Muscle layer of duodenum (tissue), 2 donors: ENCODE results near the gene SRSF3.
"Not testable (repeated sequence)": the region's sequence is repeated elsewhere in the genome, so short reads cannot be mapped to it uniquely, and the experiment has no call there.

Source experiments
- H3K27ac ChIP-seq: one replicate; pipeline ENCODE4 v1.7.0; 2013; ENCODE audit warnings: mild to moderate bottlenecking, low read length
- H3K27me3 ChIP-seq: one replicate; pipeline ENCODE4 v1.7.0; 2013; ENCODE audit warnings: low read depth, mild to moderate bottlenecking, control low read depth, low read length
- H3K36me3 ChIP-seq, 2 donors: one replicate each; pipeline ENCODE4 v1.7.0; 2013; ENCODE audit warnings: low read length in 2 of 2, control low read depth in 1 of 2, mild to moderate bottlenecking in 1 of 2; ENCODE audit not compliant: insufficient read depth in 2 of 2, control insufficient read depth in 1 of 2
- H3K4me1 ChIP-seq, 2 donors: one replicate each; pipeline ENCODE4 v1.7.0; 2013; ENCODE audit warnings: low read length in 2 of 2, mild to moderate bottlenecking in 2 of 2, control low read depth in 1 of 2, moderate library complexity in 1 of 2; ENCODE audit not compliant: insufficient read depth in 2 of 2, control insufficient read depth in 1 of 2
- H3K4me3 ChIP-seq, 2 donors: one replicate each; pipeline ENCODE4 v1.7.0; 2013; ENCODE audit warnings: low read length in 2 of 2, low read depth in 1 of 2, mild to moderate bottlenecking in 1 of 2
- H3K9me3 ChIP-seq, 2 donors: one replicate each; pipeline ENCODE4 v1.7.0; 2013; ENCODE audit warnings: low read length in 2 of 2, control low read depth in 1 of 2, mild to moderate bottlenecking in 1 of 2; ENCODE audit not compliant: control insufficient read depth in 1 of 2
- donor health status: healthy.

Gene SRSF3

GRCh38 chr6:36598739-36599318 is 4.7 kb downstream of the SRSF3 start:
- Histone ChIP-seq H3K4me1 (peaks cover 4 to 69% of the 10 kb centered on the region in 2 donors), H3K9me3 (no peaks in the 10 kb centered on the region), H3K27me3 (no peaks in the 10 kb centered on the region), H3K4me3 (peak overlapping the region; percentile 95 to 99), H3K36me3 (peaks cover 51 to 75% of the 10 kb centered on the region in 2 donors), H3K27ac (peak overlapping the region; percentile 25)

DNA sequence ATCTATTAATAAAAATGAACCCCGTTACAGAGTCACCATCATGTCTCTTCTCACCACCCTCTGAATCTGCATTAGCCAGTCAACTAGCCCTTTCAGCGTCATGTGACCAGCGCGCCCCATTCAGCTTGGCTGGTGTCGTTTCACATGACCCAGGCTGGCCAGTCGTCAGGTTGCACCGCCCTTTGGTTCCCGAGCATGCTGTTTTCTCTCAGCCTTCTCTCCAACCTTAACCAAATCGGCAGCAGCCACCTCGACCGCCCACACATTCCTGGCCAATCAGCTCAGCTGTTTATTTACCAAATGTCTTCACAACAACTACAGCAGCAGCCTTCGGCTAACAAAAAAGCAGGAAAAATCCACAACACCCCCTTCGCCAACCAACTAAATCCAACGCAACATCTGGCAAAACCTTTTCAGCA is 5.6 kb downstream of the SRSF3 start:
- peaks cover 7 to 78% of the 10 kb centered on the region in 2 donors for H3K4me1 ChIP-seq
- H3K9me3 ChIP-seq = no peaks in the 10 kb centered on the region
- H3K36me3 ChIP-seq = peaks cover 61 to 79% of the 10 kb centered on the region in 2 donors
- no peak overlapping the region for H3K27ac ChIP-seq
- no peaks in the 10 kb centered on the region for H3K27me3 ChIP-seq
- H3K4me3 ChIP-seq = peak overlapping the region; percentile 95 to 99

DNA sequence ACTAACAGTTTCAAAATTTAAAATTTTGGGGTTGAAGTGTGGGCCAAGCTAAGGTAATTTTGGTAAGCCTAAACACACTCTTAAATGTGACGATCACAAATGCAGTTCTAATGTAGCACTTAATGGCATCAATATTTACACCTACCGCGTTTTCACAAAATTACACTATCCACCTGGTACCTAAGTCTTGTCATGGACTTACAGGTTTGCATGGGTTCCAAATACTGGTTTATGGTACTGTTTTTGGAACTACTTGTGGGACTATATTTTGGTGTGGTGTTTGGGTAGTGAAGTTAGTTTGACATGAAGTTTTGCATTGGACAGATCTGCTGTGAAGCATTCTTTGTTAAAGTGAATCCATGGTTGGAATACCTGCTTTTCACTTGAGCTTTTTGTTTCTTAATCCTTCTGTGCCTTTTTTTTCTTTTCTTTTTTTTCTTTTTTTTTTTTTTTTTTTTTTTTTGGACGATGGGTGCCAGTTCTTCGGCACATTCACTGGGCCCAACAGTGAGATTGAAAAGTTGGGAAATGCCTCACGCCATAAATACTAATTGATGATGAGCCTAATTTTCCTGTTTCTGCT is 6.5 kb downstream of the SRSF3 start:
- Histone ChIP-seq H3K27me3 (no peaks in the 10 kb centered on the region), H3K4me1 (peaks cover 10 to 86% of the 10 kb centered on the region in 2 donors), H3K9me3 (no peaks in the 10 kb centered on the region), H3K4me3 (peak overlapping the region; percentile 95 to 99), H3K27ac (no peak overlapping the region), H3K36me3 (peaks cover 68 to 86% of the 10 kb centered on the region in 2 donors)

DNA sequence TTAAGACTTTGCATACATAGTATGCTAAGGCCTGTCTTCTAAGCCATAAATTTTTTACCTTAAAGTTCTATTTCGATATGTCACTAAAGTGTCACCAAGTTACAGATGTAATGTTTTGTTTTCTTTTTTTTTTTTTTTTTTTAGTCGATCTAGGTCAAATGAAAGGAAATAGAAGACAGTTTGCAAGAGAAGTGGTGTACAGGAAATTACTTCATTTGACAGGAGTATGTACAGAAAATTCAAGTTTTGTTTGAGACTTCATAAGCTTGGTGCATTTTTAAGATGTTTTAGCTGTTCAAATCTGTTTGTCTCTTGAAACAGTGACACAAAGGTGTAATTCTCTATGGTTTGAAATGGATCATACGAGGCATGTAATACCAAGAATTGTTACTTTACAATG is 7.7 kb downstream of the SRSF3 start:
- H3K27ac ChIP-seq, H3K27me3 ChIP-seq, H3K9me3 ChIP-seq, H3K4me3 ChIP-seq: not testable (repeated sequence)
- Histone ChIP-seq H3K4me1 (peaks cover 12 to 95% of the 10 kb centered on the region in 2 donors), H3K36me3 (peaks cover 73 to 94% of the 10 kb centered on the region in 2 donors)

- Histone ChIP-seq H3K36me3 (peaks cover 81 to 93% of the 10 kb centered on the region in 2 donors), H3K4me1 (peaks cover 18 to 95% of the 10 kb centered on the region in 2 donors), H3K27me3 (no peaks in the 10 kb centered on the region), H3K27ac (no peak overlapping the region), H3K4me3 (no peak overlapping the region), H3K9me3 (no peaks in the 10 kb centered on the region)
Observed at GRCh38 chr6:36603222-36604089, 9.3 kb downstream of the SRSF3 start.

GRCh38 chr6:36604090-36605060 is 10.2 kb downstream of the SRSF3 start:
- Histone ChIP-seq H3K4me1 (peaks cover 21 to 92% of the 10 kb centered on the region in 2 donors), H3K36me3 (peaks cover 80 to 86% of the 10 kb centered on the region in 2 donors), H3K27ac (no peak overlapping the region), H3K9me3 (no peaks in the 10 kb centered on the region), H3K4me3 (no peak overlapping the region), H3K27me3 (no peaks in the 10 kb centered on the region)

DNA sequence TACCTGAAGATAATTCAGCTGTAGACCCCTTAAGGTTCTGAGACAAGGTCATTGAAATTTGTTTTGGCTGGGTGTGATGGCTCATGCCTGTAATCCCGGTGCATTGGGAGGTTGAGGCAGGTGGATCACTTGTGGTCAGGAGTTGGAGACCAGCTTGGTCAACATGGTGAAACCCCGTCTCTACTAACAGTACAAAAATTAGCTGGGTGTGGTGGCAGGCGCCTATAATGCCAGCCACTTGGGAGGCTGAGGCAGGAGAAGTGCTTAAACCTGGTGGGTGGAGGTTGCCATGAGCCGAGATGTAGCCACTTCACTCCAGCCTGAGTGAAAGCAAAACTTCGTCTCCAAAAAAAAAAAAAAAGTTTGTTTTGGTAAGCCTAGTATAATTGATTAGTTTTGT is 11.0 kb downstream of the SRSF3 start:
- peaks cover 73 to 84% of the 10 kb centered on the region in 2 donors for H3K36me3 ChIP-seq
- no peak overlapping the region for H3K27ac ChIP-seq
- H3K27me3 ChIP-seq = no peaks in the 10 kb centered on the region
- H3K9me3 ChIP-seq = no peaks in the 10 kb centered on the region
- H3K4me1 ChIP-seq = peaks cover 21 to 87% of the 10 kb centered on the region in 2 donors
- H3K4me3 ChIP-seq = no peak overlapping the region

- Histone ChIP-seq H3K9me3 (no peaks in the 10 kb centered on the region), H3K4me1 (peaks cover 17 to 81% of the 10 kb centered on the region in 2 donors), H3K27ac (no peak overlapping the region), H3K36me3 (peaks cover 71 to 82% of the 10 kb centered on the region in 2 donors), H3K4me3 (no peak overlapping the region), H3K27me3 (no peaks in the 10 kb centered on the region)
Observed at GRCh38 chr6:36605560-36606391, 11.6 kb downstream of the SRSF3 start.

DNA sequence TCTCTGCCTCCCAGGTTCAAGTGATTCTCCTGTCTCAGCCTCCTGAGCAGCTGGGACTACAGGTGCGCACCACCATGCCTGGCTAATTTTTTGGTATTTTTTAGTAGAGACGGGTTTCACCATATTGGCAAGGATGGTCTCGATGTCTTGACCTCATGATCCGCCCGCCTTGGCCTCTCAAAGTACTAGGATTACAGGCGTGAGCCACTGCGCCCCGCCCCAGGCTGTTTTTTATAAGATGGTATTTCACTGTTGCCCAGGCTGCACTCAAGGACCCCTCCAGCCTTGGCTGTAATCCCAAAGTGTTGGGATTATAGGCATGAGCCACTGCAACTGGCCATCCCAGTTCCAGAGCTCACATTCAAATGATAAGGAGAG is 13.1 kb downstream of the SRSF3 start:
- not testable (repeated sequence) for H3K27me3 ChIP-seq, H3K4me3 ChIP-seq, H3K9me3 ChIP-seq, H3K27ac ChIP-seq
- Histone ChIP-seq H3K4me1 (peaks cover 17 to 66% of the 10 kb centered on the region in 2 donors), H3K36me3 (peaks cover 67 to 80% of the 10 kb centered on the region in 2 donors)

DNA sequence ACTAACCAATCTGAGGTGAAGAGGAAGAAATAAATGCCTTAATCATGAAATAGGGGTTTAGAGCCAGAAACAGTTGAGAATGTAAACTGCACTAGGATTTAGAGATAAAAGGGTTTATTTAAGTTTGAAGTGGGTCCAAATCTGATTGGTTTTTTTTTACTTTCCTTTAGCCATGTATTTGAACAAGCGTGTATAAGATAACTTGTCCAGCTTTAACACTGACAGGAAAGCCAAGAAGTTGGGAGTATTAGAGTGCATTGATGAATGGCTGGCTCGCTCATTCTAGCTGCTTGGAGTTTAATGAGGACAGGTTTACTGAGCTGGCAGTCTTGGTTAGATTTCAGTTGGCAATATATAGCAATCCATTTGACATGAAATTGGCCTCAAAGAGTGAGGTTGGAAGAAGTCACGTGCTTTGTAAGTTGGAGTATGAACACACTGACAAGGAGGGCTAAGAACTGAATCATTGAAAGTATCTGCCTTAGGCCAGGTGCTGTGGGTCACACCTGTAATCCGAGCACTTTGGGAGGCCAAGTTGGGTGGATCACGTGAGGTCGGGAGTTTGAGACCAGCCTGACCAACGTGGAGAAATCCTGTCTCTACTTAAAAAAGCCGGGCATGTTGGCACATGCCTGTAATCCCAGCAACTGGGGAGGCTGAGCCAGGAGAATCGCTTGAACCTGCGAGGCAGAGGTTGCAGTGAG is 13.7 kb downstream of the SRSF3 start:
- Histone ChIP-seq H3K27ac (no peak overlapping the region), H3K4me1 (peaks cover 17 to 60% of the 10 kb centered on the region in 2 donors), H3K4me3 (no peak overlapping the region), H3K27me3 (no peaks in the 10 kb centered on the region), H3K36me3 (peaks cover 64 to 80% of the 10 kb centered on the region in 2 donors), H3K9me3 (no peaks in the 10 kb centered on the region)
